Measurements from ENCODE around the gene PTCD2.

PTCD2 gene

DNA sequence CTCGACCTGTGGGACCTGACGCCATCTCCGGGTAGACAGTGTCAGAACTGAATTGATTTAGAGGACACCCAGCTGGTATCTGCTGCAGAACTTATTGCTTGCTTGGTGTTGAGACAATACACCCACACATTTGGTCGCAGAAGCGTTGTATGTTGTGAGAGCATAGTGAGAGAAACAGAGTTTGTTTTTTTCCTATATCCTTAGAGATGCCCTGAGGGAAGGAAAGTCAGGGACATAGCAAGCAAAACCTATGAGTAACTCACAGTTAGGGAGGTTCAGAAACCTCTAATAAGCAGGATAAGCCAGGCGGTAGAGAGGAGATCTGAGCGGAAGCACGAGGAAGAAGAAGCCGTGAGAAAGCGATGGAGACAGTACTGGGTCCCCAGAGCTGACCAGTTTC is 59.8 kb downstream of the PTCD2 start (continued):
- TF ChIP-seq ESRRG (CRISPR knock-in tag; IDR thresholded peaks at IDR 0.05) (no peak), CREB5 (CRISPR knock-in tag; IDR thresholded peaks at IDR 0.05; ENCODE audit: low read depth) (no peak), PPARA (CRISPR knock-in tag; IDR thresholded peaks at IDR 0.05; ENCODE audit: borderline replicate concordance) (no peak)

GRCh38 chr5:72380492-72381274 is 60.5 kb downstream of the PTCD2 start:
- ATAC-seq = no peak
- TF ChIP-seq ZFP30 (CRISPR knock-in tag; IDR thresholded peaks at IDR 0.05) (no peak), TOX (CRISPR knock-in tag; IDR thresholded peaks at IDR 0.05; ENCODE audit: borderline replicate concordance) (no peak), CSDC2 (CRISPR knock-in tag; IDR thresholded peaks at IDR 0.05) (no peak), ZFP3 (CRISPR knock-in tag; IDR thresholded peaks at IDR 0.05) (no peak), BACH2 (CRISPR knock-in tag; IDR thresholded peaks at IDR 0.05; ENCODE audit: borderline replicate concordance) (no peak), OSR1 (CRISPR knock-in tag; IDR thresholded peaks at IDR 0.05) (no peak), ZNF70 (CRISPR knock-in tag; IDR thresholded peaks at IDR 0.05) (no peak), GLIS3 (CRISPR knock-in tag; IDR thresholded peaks at IDR 0.05) (no peak), POU6F1 (CRISPR knock-in tag; IDR thresholded peaks at IDR 0.05; ENCODE audit: borderline replicate concordance, low read depth) (no peak), ESRRG (CRISPR knock-in tag; IDR thresholded peaks at IDR 0.05) (no peak)

GRCh38 chr5:72383280-72383679 is 63.1 kb downstream of the PTCD2 start:
- no peak for ATAC-seq
- TF ChIP-seq RARB (CRISPR knock-in tag; IDR thresholded peaks at IDR 0.05) (no peak), TCF4 (CRISPR knock-in tag; IDR thresholded peaks at IDR 0.05; ENCODE audit: borderline replicate concordance) (no peak), SNAI2 (CRISPR knock-in tag; IDR thresholded peaks at IDR 0.05) (no peak), TSHZ2 (CRISPR knock-in tag; IDR thresholded peaks at IDR 0.05) (no peak), ZFP30 (CRISPR knock-in tag; IDR thresholded peaks at IDR 0.05) (no peak), BACH2 (CRISPR knock-in tag; IDR thresholded peaks at IDR 0.05; ENCODE audit: borderline replicate concordance) (no peak), ZNF8 (CRISPR knock-in tag; IDR thresholded peaks at IDR 0.05) (no peak), ISL1 (CRISPR knock-in tag; IDR thresholded peaks at IDR 0.05) (no peak), CSDC2 (CRISPR knock-in tag; IDR thresholded peaks at IDR 0.05) (no peak), CREB5 (CRISPR knock-in tag; IDR thresholded peaks at IDR 0.05; ENCODE audit: low read depth) (no peak), GLIS3 (CRISPR knock-in tag; IDR thresholded peaks at IDR 0.05) (no peak), ARNTL (CRISPR knock-in tag; IDR thresholded peaks at IDR 0.05; ENCODE audit: borderline replicate concordance, low read depth) (no peak), TOX (CRISPR knock-in tag; IDR thresholded peaks at IDR 0.05; ENCODE audit: borderline replicate concordance) (no peak), ZNF70 (CRISPR knock-in tag; IDR thresholded peaks at IDR 0.05) (no peak), ZC3H10 (CRISPR knock-in tag; IDR thresholded peaks at IDR 0.05) (no peak), ESRRG (CRISPR knock-in tag; IDR thresholded peaks at IDR 0.05) (no peak), ZNF565 (CRISPR knock-in tag; conservative IDR thresholded peaks at IDR 0.05; ENCODE audit: low read depth) (no peak), OSR1 (CRISPR knock-in tag; IDR thresholded peaks at IDR 0.05) (no peak)
- TF ChIP-seq, protein P1, sequence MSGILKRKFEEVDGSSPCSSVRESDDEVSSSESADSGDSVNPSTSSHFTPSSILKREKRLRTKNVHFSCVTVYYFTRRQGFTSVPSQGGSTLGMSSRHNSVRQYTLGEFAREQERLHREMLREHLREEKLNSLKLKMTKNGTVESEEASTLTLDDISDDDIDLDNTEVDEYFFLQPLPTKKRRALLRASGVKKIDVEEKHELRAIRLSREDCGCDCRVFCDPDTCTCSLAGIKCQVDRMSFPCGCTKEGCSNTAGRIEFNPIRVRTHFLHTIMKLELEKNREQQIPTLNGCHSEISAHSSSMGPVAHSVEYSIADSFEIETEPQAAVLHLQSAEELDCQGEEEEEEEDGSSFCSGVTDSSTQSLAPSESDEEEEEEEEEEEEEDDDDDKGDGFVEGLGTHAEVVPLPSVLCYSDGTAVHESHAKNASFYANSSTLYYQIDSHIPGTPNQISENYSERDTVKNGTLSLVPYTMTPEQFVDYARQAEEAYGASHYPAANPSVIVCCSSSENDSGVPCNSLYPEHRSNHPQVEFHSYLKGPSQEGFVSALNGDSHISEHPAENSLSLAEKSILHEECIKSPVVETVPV (CRISPR knock-in tag; IDR thresholded peaks at IDR 0.05) = no peak
